PC-3 (cell line): ENCODE results near the gene KLHDC8B. TPM values are rescaled to one million over a fixed set of nuclear protein-coding genes. Genes with fewer than 3 reads are reported as not detected.

Experiments used
- ATAC-seq: fragments of 200-7000 bp; cut with Tn5 transposase; 2 replicates; pipeline ENCODE4 v1.9.1; 2020; ENCODE audit warnings: mild to moderate bottlenecking, moderate library complexity
- BruUV-seq: library from RNA; stranded (reverse); fragments of 400-500 nt; replicated peaks from 2 replicates; lab custom pipeline; 2021; lab: Mats Ljungman, UMichigan
- CTCF ChIA-PET: fragments of 300-600 bp; sonication (Branson Sonifier 250); formaldehyde crosslinking; loops from one replicate; lab custom pipeline; 2022; ENCODE audit warnings: antibody characterized with exemption; lab: Charles Lee
- POLR2A ChIA-PET: fragments of 300-600 bp; sonication (Branson Sonifier 250); formaldehyde crosslinking; loops from one replicate; lab custom pipeline; 2022; ENCODE audit warnings: antibody characterized with exemption; ENCODE audit not compliant: unreplicated experiment; lab: Charles Lee
- DNase-seq: peaks from one replicate; pipeline ENCODE4 v3.0.0-alpha.2; 2015
- H2AFZ ChIP-seq: fragments of 300-600 bp; sonication (generic); 2 replicates; pipeline ENCODE4 v1.6.0; 2016; ENCODE audit warnings: antibody characterized with exemption, low read length
- H3F3A ChIP-seq: fragments of 300-600 bp; sonication (generic); one replicate; pipeline ENCODE4 v1.6.0; 2017; ENCODE audit warnings: antibody characterized with exemption, low read length, control low read depth, mild to moderate bottlenecking; ENCODE audit not compliant: unreplicated experiment
- H3K27ac ChIP-seq: fragments of 300-600 bp; sonication (generic); 2 replicates; pipeline ENCODE4 v1.5.1; 2016; ENCODE audit warnings: mild to moderate bottlenecking, low read length
- H3K27me3 ChIP-seq: fragments of 300-600 bp; sonication (generic); 2 replicates; pipeline ENCODE4 v1.6.1; 2016; ENCODE audit warnings: low read length, mixed read lengths
- H3K36me3 ChIP-seq: fragments of 300-600 bp; sonication (generic); 2 replicates; pipeline ENCODE4 v1.6.1; 2016; ENCODE audit warnings: low read depth, mixed run types, low read length, mixed read lengths
- H3K4me1 ChIP-seq: fragments of 300-600 bp; sonication (generic); 2 replicates; pipeline ENCODE4 v1.5.1; 2016; ENCODE audit warnings: low read length; ENCODE audit not compliant: insufficient read depth
- H3K4me2 ChIP-seq: fragments of 300-600 bp; sonication (generic); 2 replicates; pipeline ENCODE4 v1.6.0; 2016; ENCODE audit warnings: low read length
- H3K4me3 ChIP-seq: fragments of 300-600 bp; sonication (generic); 2 replicates; pipeline ENCODE4 v1.5.1; 2016; ENCODE audit warnings: mild to moderate bottlenecking, low read length, mixed read lengths
- H3K79me2 ChIP-seq: fragments of 300-600 bp; sonication (generic); 2 replicates; pipeline ENCODE4 v1.6.1; 2017; ENCODE audit warnings: low read length, mixed read lengths
- H3K9ac ChIP-seq: fragments of 300-600 bp; sonication (generic); 2 replicates; pipeline ENCODE4 v1.6.0; 2016; ENCODE audit warnings: mild to moderate bottlenecking, low read length
- H3K9me2 ChIP-seq: fragments of 300-600 bp; sonication (generic); replicated peaks from 2 replicates; pipeline ENCODE4 v1.6.1; 2016; ENCODE audit warnings: mixed run types, low read length, mixed read lengths
- H3K9me3 ChIP-seq: fragments of 300-600 bp; sonication (generic); 2 replicates; pipeline ENCODE4 v1.6.1; 2016; ENCODE audit warnings: low read length, mixed read lengths
- H4K20me1 ChIP-seq: fragments of 300-600 bp; sonication (generic); 2 replicates; pipeline ENCODE4 v1.6.1; 2016; ENCODE audit warnings: low read length, mixed read lengths
- EZH2 ChIP-seq: fragments of 300-600 bp; sonication (generic); IDR thresholded peaks from one replicate; pipeline ENCODE4 v1.6.1; 2017; ENCODE audit warnings: antibody characterized with exemption, mild to moderate bottlenecking, low read length; ENCODE audit not compliant: unreplicated experiment
- EZH2phosphoT487 ChIP-seq: fragments of 300-600 bp; sonication (generic); IDR thresholded peaks from 2 replicates; pipeline ENCODE4 v1.6.1; 2018; ENCODE audit warnings: mild to moderate bottlenecking, antibody characterized with exemption, low read length, borderline replicate concordance
- intact Hi-C: fragments of 100-400 bp; cut with micrococcal nuclease; formaldehyde crosslinking; loops from 2 replicates; pipeline ENCODE4 v1.9.0; 2023
- total RNA-seq: library from RNA; depleted of rRNA; stranded (reverse); fragments of >200 nt; gene quantifications from 2 replicates; pipeline ENCODE4 v1.2.3, GENCODE V29; 2014
- TF ChIP-seq, protein P1 (sequence below): fragments of 300-600 bp; sonication (generic); conservative IDR thresholded peaks from 2 replicates; pipeline ENCODE4 v1.5.1; 2017; ENCODE audit warnings: antibody characterized with exemption, low read depth, mild to moderate bottlenecking, low read length

Gene KLHDC8B
- total RNA-seq, 1 experiment from 2014 or later, result 34.4 TPM

DNA sequence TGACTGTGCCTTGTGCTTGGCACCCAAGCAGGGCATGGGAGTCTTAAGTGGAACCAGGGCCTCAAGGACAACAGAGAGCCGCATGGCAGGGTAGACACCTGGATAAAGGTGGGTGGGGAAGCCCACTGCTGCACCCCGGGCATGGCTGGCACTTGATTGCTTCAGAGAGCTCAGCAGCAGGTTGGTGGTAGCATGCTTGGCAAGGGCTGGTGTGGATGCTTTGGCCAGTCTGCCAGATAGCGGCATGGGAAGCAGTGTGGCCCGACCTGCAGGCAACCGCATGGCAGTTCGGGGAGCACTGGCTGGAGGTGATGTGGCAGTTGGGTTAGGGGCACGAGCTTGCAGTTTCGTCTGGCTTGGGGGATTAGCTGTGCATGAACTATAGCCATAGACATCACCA, 7.8 kb upstream of the KLHDC8B start:
- Histone ChIP-seq H3F3A (no peaks in the 10 kb centered on the region), H3K27me3 (no peaks in the 10 kb centered on the region), H3K4me1 (peaks cover 16% of the 10 kb centered on the region), H3K9me2 (no peaks in the 10 kb centered on the region), H3K4me3 (no peak overlapping the region), H4K20me1 (no peaks in the 10 kb centered on the region), H3K9ac (no peak overlapping the region), H3K27ac (no peak overlapping the region), H3K9me3 (no peaks in the 10 kb centered on the region), H2AFZ (no peak overlapping the region), H3K79me2 (peaks cover 28% of the 10 kb centered on the region), H3K4me2 (no peak overlapping the region), H3K36me3 (peaks cover 15% of the 10 kb centered on the region; the same call in 1 of the 2 replicates)
- intact Hi-C loops, result no loop called here
- ATAC-seq (no peak), DNase-seq (no peak)
- CTCF ChIA-PET, result no interaction called here
- no TSS peak for BruUV-seq
- POLR2A ChIA-PET, result no interaction called here
- TF ChIP-seq EZH2 (no peak), EZH2phosphoT487 (no peak)
- TF ChIP-seq, protein P1, sequence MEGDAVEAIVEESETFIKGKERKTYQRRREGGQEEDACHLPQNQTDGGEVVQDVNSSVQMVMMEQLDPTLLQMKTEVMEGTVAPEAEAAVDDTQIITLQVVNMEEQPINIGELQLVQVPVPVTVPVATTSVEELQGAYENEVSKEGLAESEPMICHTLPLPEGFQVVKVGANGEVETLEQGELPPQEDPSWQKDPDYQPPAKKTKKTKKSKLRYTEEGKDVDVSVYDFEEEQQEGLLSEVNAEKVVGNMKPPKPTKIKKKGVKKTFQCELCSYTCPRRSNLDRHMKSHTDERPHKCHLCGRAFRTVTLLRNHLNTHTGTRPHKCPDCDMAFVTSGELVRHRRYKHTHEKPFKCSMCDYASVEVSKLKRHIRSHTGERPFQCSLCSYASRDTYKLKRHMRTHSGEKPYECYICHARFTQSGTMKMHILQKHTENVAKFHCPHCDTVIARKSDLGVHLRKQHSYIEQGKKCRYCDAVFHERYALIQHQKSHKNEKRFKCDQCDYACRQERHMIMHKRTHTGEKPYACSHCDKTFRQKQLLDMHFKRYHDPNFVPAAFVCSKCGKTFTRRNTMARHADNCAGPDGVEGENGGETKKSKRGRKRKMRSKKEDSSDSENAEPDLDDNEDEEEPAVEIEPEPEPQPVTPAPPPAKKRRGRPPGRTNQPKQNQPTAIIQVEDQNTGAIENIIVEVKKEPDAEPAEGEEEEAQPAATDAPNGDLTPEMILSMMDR, result no peak

DNA sequence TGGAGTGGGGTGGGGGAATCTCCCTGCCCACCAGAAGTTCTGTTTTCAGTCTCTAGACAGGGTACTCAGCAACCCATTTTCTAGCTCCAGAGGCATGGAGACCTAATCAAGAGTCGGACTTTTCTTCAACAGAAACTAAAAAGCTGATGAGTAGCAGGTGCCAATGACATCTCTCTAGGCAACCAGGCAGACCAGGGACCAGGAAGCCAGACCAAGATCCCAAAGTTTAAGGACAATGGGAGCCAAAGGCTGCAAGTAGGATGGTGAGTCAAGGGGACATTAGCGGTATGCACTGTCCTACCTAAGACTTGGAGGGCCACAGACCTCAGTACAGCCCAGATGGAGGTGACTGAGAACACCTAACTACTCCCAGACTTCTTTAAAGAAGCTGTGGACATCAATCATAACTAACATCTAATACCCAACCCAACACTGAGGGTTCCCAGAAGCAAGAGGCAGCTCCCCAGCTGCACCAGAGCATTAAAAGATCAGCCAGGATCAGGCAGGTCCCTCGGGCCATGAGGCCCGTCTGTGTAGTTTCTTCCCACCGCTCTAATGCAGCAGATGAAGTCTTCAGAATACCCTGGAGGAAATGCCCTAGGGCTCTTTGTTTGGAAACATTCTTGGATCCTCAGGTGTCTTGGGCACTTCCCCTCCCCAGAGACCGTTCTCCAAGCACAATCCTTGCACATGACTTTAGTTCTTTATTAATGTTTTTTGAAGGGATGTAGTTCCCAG, 6.2 kb upstream of the KLHDC8B start:
- ChIA-PET CTCF (no interaction called here), POLR2A (interaction anchor here (0.6 kb wide), 2 partner anchors 136 to 247 kb away, joined by 3 read pairs; partner anchors contain the start of gene RHOA)
- peak overlapping the region; percentile 57 for H2AFZ ChIP-seq
- H3K27ac ChIP-seq, result peak overlapping the region; percentile 57
- peak overlapping the region; percentile 97 for H3K9ac ChIP-seq
- no peak for TF ChIP-seq EZH2
- TF ChIP-seq, protein P1, result no peak
- TF ChIP-seq EZH2phosphoT487, result no peak
- no peak for DNase-seq
- peak overlapping the region; percentile 99 for H3K4me2 ChIP-seq
- H3K27me3 ChIP-seq, result no peaks in the 10 kb centered on the region
- H3K4me1 ChIP-seq, result peaks cover 16% of the 10 kb centered on the region
- peaks cover 15% of the 10 kb centered on the region; the same call in 1 of the 2 replicates for H3K36me3 ChIP-seq
- intact Hi-C loops, result no loop called here
- H3K79me2 ChIP-seq, result peaks cover 28% of the 10 kb centered on the region
- H3K4me3 ChIP-seq, result peak overlapping the region; percentile 96
- no peaks in the 10 kb centered on the region for H3K9me2 ChIP-seq
- H3F3A ChIP-seq, result no peaks in the 10 kb centered on the region
- no peaks in the 10 kb centered on the region for H3K9me3 ChIP-seq
- H4K20me1 ChIP-seq, result no peaks in the 10 kb centered on the region
- TSS peak; percentile 55 for BruUV-seq
- ATAC-seq, result peak; percentile 17; the same call in 1 of the 2 replicates
